GM12891 (cell line): ENCODE data around the gene TDRD12.

Source experiments
- POLR2AphosphoS5 ChIP-seq: IDR thresholded peaks from 2 replicates; pipeline ENCODE4 v1.6.1; 2011; ENCODE audit warnings: low read depth, low read length, control low read depth
- SPI1 ChIP-seq: IDR thresholded peaks from 2 replicates; pipeline ENCODE4 v1.6.1; 2011; ENCODE audit warnings: low read depth, low read length, control low read depth

GRCh38 chr19:32671883-32672593 is 47.5 kb upstream of the TDRD12 start:
- TF ChIP-seq SPI1 (no peak), POLR2AphosphoS5 (no peak)
